Dermis microvascular lymphatic vessel endothelial cell (primary cell): ENCODE measurements around the gene SAA2. TPM values are rescaled to one million over a fixed set of nuclear protein-coding genes. Genes with fewer than 3 reads are reported as not detected.
"Not testable (repeated sequence)": the region's sequence is repeated elsewhere in the genome, so short reads cannot be mapped to it uniquely, and the experiment has no call there.

Experiments
- DNase-seq, 2 donors: peaks; one replicate each; pipeline versions ENCODE4 v3.0.0 to v3.0.0-alpha.2; 2010; ENCODE audit warnings: low read depth in 2 of 2
- total RNA-seq: library from RNA; depleted of rRNA; stranded (reverse); fragments of >200 nt; gene quantifications from 2 replicates; pipeline ENCODE4 v1.2.1, GENCODE V29; 2014

The SAA2 gene
- total RNA-seq = not detected in 2 replicates

GRCh38 chr11:18248561-18248960 is at the start of gene SAA2:
SAA2 (minus strand) TSS chr11:18248668; CDS start chr11:18248011, 657 bp downstream.
- DNase-seq = no peak

- no peak for DNase-seq
Measured at GRCh38 chr11:18295316-18295715, 46.8 kb upstream of the SAA2 start.

- no peak for DNase-seq
Measured at GRCh38 chr11:18294862-18295261, 46.4 kb upstream of the SAA2 start.

GRCh38 chr11:18288911-18289310 is 40.4 kb upstream of the SAA2 start:
- no peak for DNase-seq

GRCh38 chr11:18285841-18286240 is 37.4 kb upstream of the SAA2 start:
- DNase-seq = no peak

GRCh38 chr11:18282626-18283025 is 34.2 kb upstream of the SAA2 start:
- DNase-seq = no peak

GRCh38 chr11:18280438-18281045 is 32.1 kb upstream of the SAA2 start:
- no peak for DNase-seq

- no peak for DNase-seq
Measured at GRCh38 chr11:18277565-18278271, 29.2 kb upstream of the SAA2 start.

GRCh38 chr11:18271206-18271605 is 22.7 kb upstream of the SAA2 start:
- no peak for DNase-seq

- DNase-seq = no peak
Measured at GRCh38 chr11:18270102-18270501, 21.6 kb upstream of the SAA2 start.

- not testable (repeated sequence) for DNase-seq
Measured at GRCh38 chr11:18269252-18269651, 20.8 kb upstream of the SAA2 start.

GRCh38 chr11:18267335-18268133 is 19.1 kb upstream of the SAA2 start:
- not testable (repeated sequence) for DNase-seq

- no peak for DNase-seq
Measured at GRCh38 chr11:18265949-18266348, 17.5 kb upstream of the SAA2 start, which contains the start of gene SAA1. SAA1 (plus strand) TSS chr11:18266264; CDS start chr11:18266888, 624 bp downstream.

GRCh38 chr11:18264677-18265555 is 16.4 kb upstream of the SAA2 start:
- no peak for DNase-seq

- no peak for DNase-seq
Measured at GRCh38 chr11:18264035-18264434, 15.6 kb upstream of the SAA2 start.

GRCh38 chr11:18262681-18263350 is 14.3 kb upstream of the SAA2 start:
- not testable (repeated sequence) for DNase-seq

- no peak for DNase-seq
Measured at GRCh38 chr11:18261721-18262120, 13.3 kb upstream of the SAA2 start.

- no peak for DNase-seq
Measured at GRCh38 chr11:18259259-18259658, 10.8 kb upstream of the SAA2 start.

GRCh38 chr11:18254781-18255361 is 6.4 kb upstream of the SAA2 start:
- no peak for DNase-seq

GRCh38 chr11:18253778-18254338 is 5.4 kb upstream of the SAA2 start:
- no peak for DNase-seq
